ENCODE results near the gene MYL5. TPM values are rescaled to one million over a fixed set of nuclear protein-coding genes. Genes with fewer than 3 reads are reported as not detected.

MYL5 gene
- total RNA-seq, 1 experiment from 2014 or later = 8.5 TPM

DNA sequence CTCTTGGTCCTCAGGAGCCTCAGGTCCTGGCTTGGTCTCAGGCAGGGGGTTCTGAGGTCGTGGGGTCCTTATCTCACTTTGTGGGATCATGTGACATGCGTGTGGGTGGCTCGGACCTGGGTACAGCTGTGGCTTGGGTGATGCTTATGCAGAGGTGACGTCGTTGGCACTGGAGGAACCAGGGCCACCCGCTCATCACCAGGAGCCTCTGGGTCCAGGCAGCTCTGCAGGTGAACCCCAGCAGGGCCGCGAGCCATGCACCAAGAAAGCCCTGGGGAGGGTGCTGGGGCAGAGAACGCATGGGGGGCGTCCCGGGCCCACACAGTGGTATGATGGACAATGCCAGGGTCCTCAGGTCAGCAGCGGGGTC, 9.0 kb upstream of the MYL5 start:
- intact Hi-C loops (cut with micrococcal nuclease; ENCODE audit: unreplicated experiment) = no loop called here
- CTCF ChIA-PET = no interaction called here
- TF ChIP-seq, protein P1, sequence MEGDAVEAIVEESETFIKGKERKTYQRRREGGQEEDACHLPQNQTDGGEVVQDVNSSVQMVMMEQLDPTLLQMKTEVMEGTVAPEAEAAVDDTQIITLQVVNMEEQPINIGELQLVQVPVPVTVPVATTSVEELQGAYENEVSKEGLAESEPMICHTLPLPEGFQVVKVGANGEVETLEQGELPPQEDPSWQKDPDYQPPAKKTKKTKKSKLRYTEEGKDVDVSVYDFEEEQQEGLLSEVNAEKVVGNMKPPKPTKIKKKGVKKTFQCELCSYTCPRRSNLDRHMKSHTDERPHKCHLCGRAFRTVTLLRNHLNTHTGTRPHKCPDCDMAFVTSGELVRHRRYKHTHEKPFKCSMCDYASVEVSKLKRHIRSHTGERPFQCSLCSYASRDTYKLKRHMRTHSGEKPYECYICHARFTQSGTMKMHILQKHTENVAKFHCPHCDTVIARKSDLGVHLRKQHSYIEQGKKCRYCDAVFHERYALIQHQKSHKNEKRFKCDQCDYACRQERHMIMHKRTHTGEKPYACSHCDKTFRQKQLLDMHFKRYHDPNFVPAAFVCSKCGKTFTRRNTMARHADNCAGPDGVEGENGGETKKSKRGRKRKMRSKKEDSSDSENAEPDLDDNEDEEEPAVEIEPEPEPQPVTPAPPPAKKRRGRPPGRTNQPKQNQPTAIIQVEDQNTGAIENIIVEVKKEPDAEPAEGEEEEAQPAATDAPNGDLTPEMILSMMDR (IDR thresholded peaks at IDR 0.05; ENCODE audit: unreplicated experiment) = no peak
- Mint-ChIP-seq H3K27ac (ENCODE audit: unreplicated experiment) (no peak overlapping the region), H3K4me3 (ENCODE audit: low read depth, unreplicated experiment) (no peak overlapping the region), H3K27me3 (ENCODE audit: unreplicated experiment) (no peaks in the 10 kb centered on the region), H3K36me3 (ENCODE audit: insufficient read depth, unreplicated experiment) (peaks cover 5% of the 10 kb centered on the region), H3K4me1 (ENCODE audit: low read depth, unreplicated experiment) (no peaks in the 10 kb centered on the region), H3K9me3 (ENCODE audit: low read depth, unreplicated experiment) (peaks cover 5% of the 10 kb centered on the region)
- BruUV-seq (replicated peaks) = no TSS peak
- DNase-seq = no peak

DNA sequence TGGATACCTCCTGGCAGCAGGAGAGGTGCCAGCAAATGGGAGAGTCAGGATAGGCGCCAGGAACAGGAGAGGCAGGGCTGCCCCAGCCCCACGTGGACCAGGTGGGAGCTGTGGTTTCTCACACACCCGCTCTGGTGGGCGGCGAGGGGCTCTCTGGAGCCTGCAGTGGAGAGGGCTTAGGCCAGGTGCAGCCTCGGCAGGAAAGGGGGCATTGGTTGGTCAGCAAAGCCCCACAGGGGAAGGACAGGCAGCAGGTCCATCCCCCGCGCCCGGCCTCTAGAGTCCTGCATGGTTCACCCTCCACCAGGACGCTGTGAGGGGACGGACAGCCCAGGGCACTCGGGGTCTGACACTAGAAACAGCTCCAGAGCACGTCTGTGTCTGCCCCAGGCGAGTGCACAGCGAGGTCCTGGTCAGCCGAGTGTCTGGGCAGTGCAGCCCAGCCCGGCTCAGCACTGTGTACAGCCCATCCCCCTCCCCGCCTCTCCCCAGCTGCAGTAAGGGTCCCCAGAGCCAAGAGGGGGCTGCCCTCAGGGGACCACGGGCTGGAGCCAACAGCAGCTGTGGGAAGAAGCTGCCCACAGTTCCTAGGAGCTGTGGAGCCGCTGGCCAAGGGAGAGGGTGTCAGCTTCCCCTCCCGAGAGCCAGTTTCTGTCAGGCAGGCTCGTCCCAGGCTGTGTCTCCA, 8.4 kb upstream of the MYL5 start:
- BruUV-seq (replicated peaks) = no TSS peak
- Mint-ChIP-seq H3K27me3 (ENCODE audit: unreplicated experiment) (no peaks in the 10 kb centered on the region), H3K9me3 (ENCODE audit: low read depth, unreplicated experiment) (peaks cover 1% of the 10 kb centered on the region), H3K36me3 (ENCODE audit: insufficient read depth, unreplicated experiment) (peaks cover 5% of the 10 kb centered on the region), H3K4me3 (ENCODE audit: low read depth, unreplicated experiment) (no peak overlapping the region), H3K4me1 (ENCODE audit: low read depth, unreplicated experiment) (no peaks in the 10 kb centered on the region), H3K27ac (ENCODE audit: unreplicated experiment) (no peak overlapping the region)
- intact Hi-C loops (cut with micrococcal nuclease; ENCODE audit: unreplicated experiment) = no loop called here
- TF ChIP-seq, protein P1 (IDR thresholded peaks at IDR 0.05; ENCODE audit: unreplicated experiment) = no peak
- no peak for DNase-seq
- CTCF ChIA-PET = no interaction called here

DNA sequence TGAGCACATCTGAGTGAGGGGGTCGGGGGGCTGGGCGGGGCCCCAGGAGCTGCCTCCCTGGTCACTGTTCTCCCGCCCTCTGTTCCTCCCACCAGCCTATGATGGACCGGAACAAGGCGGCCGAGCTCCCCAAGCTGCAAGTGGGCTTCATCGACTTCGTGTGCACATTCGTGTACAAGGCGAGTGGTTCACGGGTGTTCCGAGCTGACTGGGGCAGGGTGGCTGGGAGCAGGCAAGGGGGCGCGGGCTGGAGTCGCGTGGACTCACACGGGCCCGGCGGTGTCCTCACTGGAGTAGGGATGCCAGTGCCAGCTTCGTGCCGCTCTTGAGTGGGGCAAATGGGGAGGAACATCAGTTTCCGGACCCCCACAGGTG, 7.9 kb upstream of the MYL5 start:
- CTCF ChIA-PET = no interaction called here

DNA sequence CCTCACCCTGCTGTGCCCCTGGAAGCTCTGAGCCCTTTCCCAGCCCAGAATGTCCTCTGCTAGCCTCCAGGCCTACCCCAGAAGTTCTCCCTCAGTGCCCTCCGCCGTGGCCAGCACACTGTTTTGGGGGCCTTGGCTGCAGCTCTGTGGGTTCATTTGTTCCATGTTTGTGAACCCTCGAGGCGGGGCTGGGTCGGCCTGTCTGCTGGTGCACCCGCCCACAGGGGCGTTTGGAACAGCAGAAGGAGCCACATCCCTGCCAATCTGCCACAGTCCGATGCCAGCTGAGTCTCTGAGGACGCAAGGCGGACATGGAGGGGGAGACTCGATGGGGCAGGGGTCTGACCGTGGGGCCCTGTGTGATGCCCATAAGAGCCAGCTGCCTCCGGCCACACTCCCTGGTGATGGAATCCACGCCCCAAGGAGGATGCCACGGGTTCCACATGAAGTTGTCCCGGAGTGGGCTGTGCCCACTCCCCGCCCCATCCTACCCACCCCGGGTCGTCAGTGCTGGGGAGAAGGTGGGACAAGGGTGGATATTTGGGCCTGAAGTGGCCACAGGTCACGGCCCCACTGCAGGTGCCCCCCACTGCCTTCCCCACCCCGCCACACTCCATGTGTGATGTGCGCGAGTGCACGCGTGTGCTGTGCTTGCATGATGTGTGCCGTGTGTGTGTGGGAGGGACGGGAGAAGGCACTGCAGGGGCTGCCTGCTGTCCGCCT, 7.4 kb upstream of the MYL5 start:
- no peak for DNase-seq
- no TSS peak for BruUV-seq (replicated peaks)
- H3K27ac Mint-ChIP-seq (ENCODE audit: unreplicated experiment) = no peak overlapping the region
- no peak overlapping the region for H3K4me3 Mint-ChIP-seq (ENCODE audit: low read depth, unreplicated experiment)
- TF ChIP-seq, protein P1 (IDR thresholded peaks at IDR 0.05; ENCODE audit: unreplicated experiment) = no peak
- peaks cover 3% of the 10 kb centered on the region for H3K36me3 Mint-ChIP-seq (ENCODE audit: insufficient read depth, unreplicated experiment)
- CTCF ChIA-PET = no interaction called here
- no peaks in the 10 kb centered on the region for H3K9me3 Mint-ChIP-seq (ENCODE audit: low read depth, unreplicated experiment)
- H3K4me1 Mint-ChIP-seq (ENCODE audit: low read depth, unreplicated experiment) = no peaks in the 10 kb centered on the region
- H3K27me3 Mint-ChIP-seq (ENCODE audit: unreplicated experiment) = no peaks in the 10 kb centered on the region
- intact Hi-C loops (cut with micrococcal nuclease; ENCODE audit: unreplicated experiment) = no loop called here

More for the DNA sequence above, 7.9 kb upstream of the MYL5 start:
- Mint-ChIP-seq H3K36me3 (ENCODE audit: insufficient read depth, unreplicated experiment) (peaks cover 5% of the 10 kb centered on the region), H3K4me1 (ENCODE audit: low read depth, unreplicated experiment) (no peaks in the 10 kb centered on the region), H3K4me3 (ENCODE audit: low read depth, unreplicated experiment) (no peak overlapping the region), H3K27me3 (ENCODE audit: unreplicated experiment) (no peaks in the 10 kb centered on the region), H3K27ac (ENCODE audit: unreplicated experiment) (no peak overlapping the region), H3K9me3 (ENCODE audit: low read depth, unreplicated experiment) (no peaks in the 10 kb centered on the region)
- no TSS peak for BruUV-seq (replicated peaks)
- TF ChIP-seq, protein P1 (IDR thresholded peaks at IDR 0.05; ENCODE audit: unreplicated experiment) = no peak
- no peak for DNase-seq
- intact Hi-C loops (cut with micrococcal nuclease; ENCODE audit: unreplicated experiment) = no loop called here

All from Calu3 (cell line).